Colonic mucosa (tissue), 4 donors: ENCODE data around the gene BACE1. TPM values are rescaled to one million over a fixed set of nuclear protein-coding genes. Genes with fewer than 3 reads are reported as not detected.

ENCODE experiments used
- DNase-seq: peaks from one replicate; pipeline ENCODE4 v3.0.0-alpha.2; 2020
- H3K27ac ChIP-seq: fragments of 200-600 bp; one replicate; pipeline ENCODE4 v1.8.0; 2021
- H3K27me3 ChIP-seq: fragments of 200-600 bp; one replicate; pipeline ENCODE4 v1.8.0; 2021
- H3K36me3 ChIP-seq: fragments of 200-600 bp; one replicate; pipeline ENCODE4 v1.8.0; 2021
- H3K4me1 ChIP-seq: fragments of 200-600 bp; one replicate; pipeline ENCODE4 v1.8.0; 2021; ENCODE audit warnings: mild to moderate bottlenecking
- H3K4me3 ChIP-seq: fragments of 200-600 bp; one replicate; pipeline ENCODE4 v1.8.0; 2021
- H3K9ac ChIP-seq, 2 donors: one replicate each; pipeline ENCODE4 v1.7.0; 2013; ENCODE audit warnings: control low read depth in 2 of 2, low read depth in 2 of 2, low read length in 2 of 2
- H3K9me3 ChIP-seq: fragments of 200-600 bp; one replicate; pipeline ENCODE4 v1.8.0; 2021
- CTCF ChIP-seq: fragments of 200-600 bp; IDR thresholded peaks from one replicate; pipeline ENCODE4 v1.8.0; 2022; ENCODE audit warnings: antibody characterized with exemption, mild to moderate bottlenecking
- intact Hi-C: fragments of 100-400 bp; cut with DNase I; formaldehyde crosslinking; loops from one replicate; pipeline ENCODE4 v1.14.1; 2022
- total RNA-seq, 2 donors: library from RNA; stranded (reverse); fragmentation: NEBNext Ultra II Directional in 1 of 2; extraction: Animal tissue kit (Norgen Biotek cat#: 25700) in 1 of 2; gene quantifications; one replicate each; pipeline ENCODE4 v1.2.1, GENCODE V29; 2021
- donor health status: healthy.
- donor health status: DM: no; HTN: no; CAD: no.
- donor health status: DM: no; HTN: no; CAD: no.

Gene BACE1
- total RNA-seq, 2 donors from 2014 or later, result 11.1 to 11.5 TPM

- H3K9ac ChIP-seq, result no peak overlapping the region
- TF ChIP-seq CTCF, result no peak
- intact Hi-C loops, result no loop called here
Measured at GRCh38 chr11:117248341-117248740, 67.7 kb downstream of the BACE1 start.

GRCh38 chr11:117239295-117239694, 76.8 kb downstream of the BACE1 start:
- no peaks in the 10 kb centered on the region for H3K4me1 ChIP-seq
- no peak overlapping the region for H3K4me3 ChIP-seq
- no peaks in the 10 kb centered on the region for H3K27me3 ChIP-seq
- intact Hi-C loops, result no loop called here
- H3K36me3 ChIP-seq, result peaks cover 4% of the 10 kb centered on the region
- TF ChIP-seq CTCF, result no peak
- no peak overlapping the region for H3K27ac ChIP-seq
- no peak overlapping the region for H3K9ac ChIP-seq
- DNase-seq, result no peak
- no peaks in the 10 kb centered on the region for H3K9me3 ChIP-seq

More at GRCh38 chr11:117248341-117248740, 67.7 kb downstream of the BACE1 start:
- H3K36me3 ChIP-seq, result peaks cover 16% of the 10 kb centered on the region
- no peak for DNase-seq
- H3K27ac ChIP-seq, result no peak overlapping the region
- H3K4me1 ChIP-seq, result no peaks in the 10 kb centered on the region
- no peaks in the 10 kb centered on the region for H3K9me3 ChIP-seq
- no peak overlapping the region for H3K4me3 ChIP-seq
- no peaks in the 10 kb centered on the region for H3K27me3 ChIP-seq

GRCh38 chr11:117238221-117238620, 77.8 kb downstream of the BACE1 start:
- TF ChIP-seq CTCF, result no peak

More at GRCh38 chr11:117238221-117238620, 77.8 kb downstream of the BACE1 start:
- Histone ChIP-seq H3K27ac (no peak overlapping the region), H3K9ac (no peak overlapping the region), H3K27me3 (no peaks in the 10 kb centered on the region), H3K4me3 (no peak overlapping the region), H3K36me3 (no peaks in the 10 kb centered on the region), H3K9me3 (no peaks in the 10 kb centered on the region), H3K4me1 (no peaks in the 10 kb centered on the region)
- intact Hi-C loops, result no loop called here
- no peak for DNase-seq

Other genes starting within 250 kb of the BACE1 start
- gene SIK3, start 217.8 kb downstream of the BACE1 start, total RNA-seq, result 10 to 100 TPM; 26.7 to 28.0 TPM
- gene PAFAH1B2, start 172.0 kb downstream of the BACE1 start, total RNA-seq, result 10 to 100 TPM; 76.4 to 80.5 TPM
- 10 to 100 TPM; 42.9 to 69.3 TPM for gene SIDT2, start 137.5 kb downstream of the BACE1 start, total RNA-seq
- 100 to 1,000 TPM in 1 of 2 donors, 10 to 100 TPM in 1; 86.8 to 989 TPM for gene TAGLN, start 116.9 kb downstream of the BACE1 start, total RNA-seq
- gene PCSK7, start 84.2 kb downstream of the BACE1 start, total RNA-seq, result 100 to 1,000 TPM; 111 to 195 TPM
- 10 to 100 TPM; 20.0 to 20.3 TPM for gene RNF214, start 83.6 kb downstream of the BACE1 start, total RNA-seq
- gene BACE1-AS, start 24.9 kb downstream of the BACE1 start, total RNA-seq, result 1 to 10 TPM; 5.1 to 5.9 TPM
- gene CEP164, start 11.6 kb upstream of the BACE1 start, total RNA-seq, result 10 to 100 TPM; 12.4 to 19.2 TPM